ENCODE data around the gene ERBB2.

Gene ERBB2

GRCh38 chr17:39765175-39765574 lies 65.3 kb downstream of the ERBB2 start:
- no peak for DNase-seq
- H3K9me3 ChIP-seq (replicated peaks; ENCODE audit: insufficient read depth, low read length): no peaks in the 10 kb centered on the region
- H2AFZ ChIP-seq (ENCODE audit: low read length): no peak overlapping the region
- H3F3A ChIP-seq (ENCODE audit: insufficient read depth, low read length): peaks cover 27% of the 10 kb centered on the region
- peaks cover 41% of the 10 kb centered on the region for H3K4me1 ChIP-seq (ENCODE audit: low read length)
- H3K4me3 ChIP-seq (ENCODE audit: low read length): no peak overlapping the region
- peaks cover 93% of the 10 kb centered on the region for H3K79me2 ChIP-seq (ENCODE audit: low read length)
- no peak for TF ChIP-seq EZH2phosphoT487 (IDR thresholded peaks at IDR 0.05; ENCODE audit: low read length)
- no peak for TF ChIP-seq CTCF (IDR thresholded peaks at IDR 0.05; ENCODE audit: low read length)
- TF ChIP-seq EZH2 (optimal IDR thresholded peaks at IDR 0.05; ENCODE audit: low read depth, low read length): no peak
- H3K9me2 ChIP-seq (replicated peaks; ENCODE audit: insufficient read depth, low read length): no peaks in the 10 kb centered on the region
- H3K27me3 ChIP-seq (replicated peaks; ENCODE audit: insufficient read depth, low read length): no peaks in the 10 kb centered on the region
- H3K36me3 ChIP-seq (replicated peaks; ENCODE audit: insufficient read depth, low read length): peaks cover 36% of the 10 kb centered on the region
- H3K4me2 ChIP-seq (ENCODE audit: low read depth, low read length): no peak overlapping the region
- H4K20me1 ChIP-seq (ENCODE audit: insufficient read depth, low read length): no peaks in the 10 kb centered on the region
- no peak overlapping the region for H3K27ac ChIP-seq (ENCODE audit: low read length)
- H3K9ac ChIP-seq (ENCODE audit: low read length): no peak overlapping the region

DNA sequence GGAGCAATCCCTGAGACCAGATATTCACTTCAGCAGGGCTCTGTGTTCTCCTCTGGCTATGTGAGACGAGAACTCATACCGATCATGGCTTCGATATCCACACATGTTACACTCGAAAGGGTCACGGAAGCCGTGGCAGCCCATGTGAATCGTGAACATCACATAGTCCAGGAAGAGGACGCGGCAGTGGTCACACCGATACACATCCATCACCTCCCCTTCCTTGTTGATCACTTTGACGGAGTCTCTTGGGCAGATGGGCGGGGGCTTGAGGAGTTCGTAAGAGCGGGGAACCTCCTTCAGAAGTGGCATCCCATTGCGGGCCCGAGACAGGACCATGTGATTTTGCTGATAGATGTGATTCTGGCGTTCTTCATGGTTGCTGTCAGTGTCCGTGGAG lies 65.9 kb downstream of the ERBB2 start:
- Histone ChIP-seq H3K4me3 (ENCODE audit: low read length) (no peak overlapping the region), H3K9me3 (replicated peaks; ENCODE audit: insufficient read depth, low read length) (no peaks in the 10 kb centered on the region), H2AFZ (ENCODE audit: low read length) (no peak overlapping the region), H3K79me2 (ENCODE audit: low read length) (peaks cover 95% of the 10 kb centered on the region), H3K36me3 (replicated peaks; ENCODE audit: insufficient read depth, low read length) (peaks cover 36% of the 10 kb centered on the region), H3K9ac (ENCODE audit: low read length) (no peak overlapping the region), H3F3A (ENCODE audit: insufficient read depth, low read length) (peaks cover 29% of the 10 kb centered on the region), H3K27me3 (replicated peaks; ENCODE audit: insufficient read depth, low read length) (no peaks in the 10 kb centered on the region), H3K4me1 (ENCODE audit: low read length) (peaks cover 43% of the 10 kb centered on the region), H4K20me1 (ENCODE audit: insufficient read depth, low read length) (no peaks in the 10 kb centered on the region), H3K9me2 (replicated peaks; ENCODE audit: insufficient read depth, low read length) (no peaks in the 10 kb centered on the region), H3K4me2 (ENCODE audit: low read depth, low read length) (no peak overlapping the region), H3K27ac (ENCODE audit: low read length) (no peak overlapping the region)
- no peak for TF ChIP-seq EZH2 (optimal IDR thresholded peaks at IDR 0.05; ENCODE audit: low read depth, low read length)
- no peak for TF ChIP-seq CTCF (IDR thresholded peaks at IDR 0.05; ENCODE audit: low read length)
- no peak for TF ChIP-seq EZH2phosphoT487 (IDR thresholded peaks at IDR 0.05; ENCODE audit: low read length)
- DNase-seq: no peak

DNA sequence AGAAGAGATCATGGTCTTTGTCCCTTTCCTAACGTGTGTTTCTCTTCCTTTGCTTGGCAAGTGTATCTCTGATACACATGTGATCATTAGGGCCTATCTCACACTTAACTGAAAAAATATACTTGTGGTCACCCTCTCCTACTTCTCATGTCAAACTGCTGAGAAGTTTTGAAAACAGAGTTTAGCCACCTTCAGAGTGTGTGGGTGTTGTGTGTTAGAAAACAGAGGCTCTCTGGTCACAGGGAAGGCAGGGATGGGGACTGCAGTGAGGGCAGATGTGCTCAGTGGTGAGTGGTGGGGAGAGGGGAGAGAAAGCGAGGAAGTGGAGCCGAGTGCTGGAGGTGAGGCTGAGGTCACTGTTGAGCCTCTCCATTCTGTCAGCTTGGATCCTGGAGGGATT lies 67.3 kb downstream of the ERBB2 start:
- H2AFZ ChIP-seq (ENCODE audit: low read length): no peak overlapping the region
- TF ChIP-seq EZH2 (optimal IDR thresholded peaks at IDR 0.05; ENCODE audit: low read depth, low read length) (no peak), CTCF (IDR thresholded peaks at IDR 0.05; ENCODE audit: low read length) (no peak), EZH2phosphoT487 (IDR thresholded peaks at IDR 0.05; ENCODE audit: low read length) (no peak)
- H3K4me1 ChIP-seq (ENCODE audit: low read length): peaks cover 52% of the 10 kb centered on the region
- no peak overlapping the region for H3K27ac ChIP-seq (ENCODE audit: low read length)
- H3K4me3 ChIP-seq (ENCODE audit: low read length): no peak overlapping the region
- peaks cover 99% of the 10 kb centered on the region for H3K79me2 ChIP-seq (ENCODE audit: low read length)
- peaks cover 35% of the 10 kb centered on the region for H3K36me3 ChIP-seq (replicated peaks; ENCODE audit: insufficient read depth, low read length)
- no peaks in the 10 kb centered on the region for H3K27me3 ChIP-seq (replicated peaks; ENCODE audit: insufficient read depth, low read length)
- no peak for DNase-seq
- no peaks in the 10 kb centered on the region for H3K9me3 ChIP-seq (replicated peaks; ENCODE audit: insufficient read depth, low read length)
- no peaks in the 10 kb centered on the region for H4K20me1 ChIP-seq (ENCODE audit: insufficient read depth, low read length)
- H3K9ac ChIP-seq (ENCODE audit: low read length): no peak overlapping the region
- H3K4me2 ChIP-seq (ENCODE audit: low read depth, low read length): no peak overlapping the region
- H3K9me2 ChIP-seq (replicated peaks; ENCODE audit: insufficient read depth, low read length): no peaks in the 10 kb centered on the region
- peaks cover 38% of the 10 kb centered on the region for H3F3A ChIP-seq (ENCODE audit: insufficient read depth, low read length)
